GM19455 (cell line): ENCODE measurements around the gene NR5A1.

Experiments
- ATAC-seq: cut with Tn5 transposase; IDR thresholded peaks from one replicate; pipeline ENCODE4 v1.9.1; 2021; ENCODE audit not compliant: unreplicated experiment

The NR5A1 gene

GRCh38 chr9:124500028-124500795 is 7.0 kb downstream of the NR5A1 start:
- ATAC-seq = no peak

- no peak for ATAC-seq
Observed at GRCh38 chr9:124499216-124499615, 8.0 kb downstream of the NR5A1 start.

- ATAC-seq = no peak
Observed at GRCh38 chr9:124498499-124499146, 8.6 kb downstream of the NR5A1 start.

- no peak for ATAC-seq
Observed at GRCh38 chr9:124498040-124498439, 9.2 kb downstream of the NR5A1 start.

- ATAC-seq = no peak
Observed at GRCh38 chr9:124497441-124497840, 9.8 kb downstream of the NR5A1 start.

GRCh38 chr9:124496463-124496862 is 10.7 kb downstream of the NR5A1 start:
- no peak for ATAC-seq

- no peak for ATAC-seq
Observed at GRCh38 chr9:124496075-124496449, 11.1 kb downstream of the NR5A1 start.

- ATAC-seq = no peak
Observed at GRCh38 chr9:124495126-124496074, 11.8 kb downstream of the NR5A1 start.

- ATAC-seq = no peak
Observed at GRCh38 chr9:124493794-124494479, 13.3 kb downstream of the NR5A1 start.

GRCh38 chr9:124493218-124493617 is 14.0 kb downstream of the NR5A1 start:
- no peak for ATAC-seq

- no peak for ATAC-seq
Observed at GRCh38 chr9:124492818-124493217, 14.4 kb downstream of the NR5A1 start.

GRCh38 chr9:124491049-124491975 is 15.9 kb downstream of the NR5A1 start:
- ATAC-seq = no peak

GRCh38 chr9:124490004-124490403 is 17.2 kb downstream of the NR5A1 start:
- no peak for ATAC-seq

GRCh38 chr9:124489222-124489621 is 18.0 kb downstream of the NR5A1 start:
- no peak for ATAC-seq

- no peak for ATAC-seq
Observed at GRCh38 chr9:124488641-124489210, 18.5 kb downstream of the NR5A1 start.

GRCh38 chr9:124487260-124488182 is 19.7 kb downstream of the NR5A1 start:
- ATAC-seq = no peak

GRCh38 chr9:124486778-124487259 is 20.4 kb downstream of the NR5A1 start:
- no peak for ATAC-seq

GRCh38 chr9:124485936-124486335 is 21.3 kb downstream of the NR5A1 start:
- no peak for ATAC-seq
